Measurements from ENCODE around the gene SIK3. TPM values are rescaled to one million over a fixed set of nuclear protein-coding genes. Genes with fewer than 3 reads are reported as not detected.

Gene SIK3
- total RNA-seq, 1 experiment from 2014 or later, result 33.3 TPM

DNA sequence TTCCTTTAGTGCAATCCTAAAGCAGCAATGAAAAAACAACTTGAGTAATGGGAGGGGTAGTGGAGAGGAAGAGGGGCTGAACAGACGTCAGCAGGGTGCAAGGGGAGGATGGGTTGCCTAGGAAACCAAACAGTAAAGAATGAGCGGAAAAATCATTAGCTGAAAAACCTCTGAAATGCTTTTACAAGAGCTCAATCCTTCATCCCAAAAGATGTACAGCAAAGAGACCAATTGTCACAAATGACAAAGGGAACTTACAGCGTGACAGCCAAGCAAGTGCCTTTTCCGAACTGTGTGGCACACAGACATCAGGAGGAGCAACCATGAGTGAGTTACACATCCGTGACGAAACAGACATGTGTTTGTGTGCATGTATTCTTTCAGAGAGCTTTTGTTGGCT lies 104.6 kb downstream of the SIK3 start:
- POLR2A ChIA-PET, result interaction anchor here (0.6 to 2.6 kb wide), 7 partner anchors 9 to 84 kb away, joined by 3 to 13 read pairs (median 3); no protein-coding TSS in a partner anchor
- H3K27me3 Mint-ChIP-seq (ENCODE audit: insufficient read depth, unreplicated experiment), result no peaks in the 10 kb centered on the region
- H3K36me3 Mint-ChIP-seq (ENCODE audit: insufficient read depth, unreplicated experiment), result peaks cover 6% of the 10 kb centered on the region
- H3K9me3 Mint-ChIP-seq (ENCODE audit: unreplicated experiment), result no peaks in the 10 kb centered on the region
- no peak overlapping the region for H3K4me3 Mint-ChIP-seq (ENCODE audit: unreplicated experiment)
- DNase-seq (ENCODE audit: unreplicated experiment), result no peak
- H3K27ac Mint-ChIP-seq (ENCODE audit: low read depth, unreplicated experiment), result no peak overlapping the region
- CTCF ChIA-PET, result no interaction called here
- intact Hi-C loops (cut with micrococcal nuclease), result no loop called here
- H3K4me1 Mint-ChIP-seq (ENCODE audit: insufficient read depth, unreplicated experiment), result peaks cover 16% of the 10 kb centered on the region
- BruUV-seq (replicated peaks), result no TSS peak
- TF ChIP-seq, protein P1, sequence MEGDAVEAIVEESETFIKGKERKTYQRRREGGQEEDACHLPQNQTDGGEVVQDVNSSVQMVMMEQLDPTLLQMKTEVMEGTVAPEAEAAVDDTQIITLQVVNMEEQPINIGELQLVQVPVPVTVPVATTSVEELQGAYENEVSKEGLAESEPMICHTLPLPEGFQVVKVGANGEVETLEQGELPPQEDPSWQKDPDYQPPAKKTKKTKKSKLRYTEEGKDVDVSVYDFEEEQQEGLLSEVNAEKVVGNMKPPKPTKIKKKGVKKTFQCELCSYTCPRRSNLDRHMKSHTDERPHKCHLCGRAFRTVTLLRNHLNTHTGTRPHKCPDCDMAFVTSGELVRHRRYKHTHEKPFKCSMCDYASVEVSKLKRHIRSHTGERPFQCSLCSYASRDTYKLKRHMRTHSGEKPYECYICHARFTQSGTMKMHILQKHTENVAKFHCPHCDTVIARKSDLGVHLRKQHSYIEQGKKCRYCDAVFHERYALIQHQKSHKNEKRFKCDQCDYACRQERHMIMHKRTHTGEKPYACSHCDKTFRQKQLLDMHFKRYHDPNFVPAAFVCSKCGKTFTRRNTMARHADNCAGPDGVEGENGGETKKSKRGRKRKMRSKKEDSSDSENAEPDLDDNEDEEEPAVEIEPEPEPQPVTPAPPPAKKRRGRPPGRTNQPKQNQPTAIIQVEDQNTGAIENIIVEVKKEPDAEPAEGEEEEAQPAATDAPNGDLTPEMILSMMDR (IDR thresholded peaks at IDR 0.05; ENCODE audit: unreplicated experiment), result no peak

DNA sequence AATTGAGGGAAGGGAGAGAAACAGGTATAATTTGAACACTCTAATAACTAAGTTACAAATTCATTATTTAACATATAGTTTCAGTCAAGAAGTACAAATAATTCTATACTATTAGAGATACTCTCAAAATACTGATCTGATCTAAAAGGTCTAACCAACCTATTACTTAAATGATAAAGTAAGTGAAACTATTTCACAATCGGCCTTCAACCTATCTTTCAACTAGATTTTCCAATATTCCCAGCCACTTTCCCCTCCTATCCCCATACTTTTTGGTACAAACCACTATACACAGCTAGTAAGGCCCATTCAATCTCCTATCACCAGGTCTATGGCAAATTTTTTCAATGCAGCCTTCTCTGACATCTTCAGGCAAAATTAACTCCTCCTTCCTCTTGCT lies 106.7 kb downstream of the SIK3 start:
- no peaks in the 10 kb centered on the region for H3K9me3 Mint-ChIP-seq (ENCODE audit: unreplicated experiment)
- no peak overlapping the region for H3K4me3 Mint-ChIP-seq (ENCODE audit: unreplicated experiment)
- no peak overlapping the region for H3K27ac Mint-ChIP-seq (ENCODE audit: low read depth, unreplicated experiment)
- intact Hi-C loops (cut with micrococcal nuclease), result no loop called here
- H3K36me3 Mint-ChIP-seq (ENCODE audit: insufficient read depth, unreplicated experiment), result peaks cover 6% of the 10 kb centered on the region
- H3K4me1 Mint-ChIP-seq (ENCODE audit: insufficient read depth, unreplicated experiment), result peaks cover 28% of the 10 kb centered on the region
- ChIA-PET POLR2A (interaction anchor here (1.2 kb wide), 1 partner anchor 11 kb away, joined by 4 read pairs; no protein-coding TSS in a partner anchor), CTCF (no interaction called here)
- BruUV-seq (replicated peaks), result no TSS peak
- TF ChIP-seq, protein P1 (IDR thresholded peaks at IDR 0.05; ENCODE audit: unreplicated experiment), result no peak
- H3K27me3 Mint-ChIP-seq (ENCODE audit: insufficient read depth, unreplicated experiment), result no peaks in the 10 kb centered on the region
- no peak for DNase-seq (ENCODE audit: unreplicated experiment)

DNA sequence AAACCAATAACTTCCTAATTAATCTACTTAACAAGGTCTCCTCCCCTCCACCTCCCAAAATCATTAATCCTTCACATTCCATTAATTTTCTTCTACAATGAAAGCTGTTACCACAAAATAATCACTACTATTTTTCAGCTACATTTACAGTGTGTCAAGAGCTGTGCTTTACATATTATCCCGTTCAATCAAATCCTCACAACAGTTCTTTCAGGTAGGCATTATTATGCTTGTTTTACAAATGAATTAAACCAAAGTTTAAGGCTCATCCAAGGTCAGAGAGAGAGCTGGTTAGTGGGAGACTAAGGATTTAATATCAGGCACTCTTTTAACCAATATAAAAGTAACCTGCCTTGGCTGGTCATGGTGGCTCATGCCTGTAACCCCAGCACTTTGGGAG lies 107.4 kb downstream of the SIK3 start:
- TF ChIP-seq, protein P1 (IDR thresholded peaks at IDR 0.05; ENCODE audit: unreplicated experiment), result no peak
- BruUV-seq (replicated peaks), result no TSS peak
- DNase-seq (ENCODE audit: unreplicated experiment), result no peak
- POLR2A ChIA-PET, result interaction anchor here (0.7 to 1.2 kb wide), 2 partner anchors 11 to 39 kb away, joined by 3 to 4 read pairs; no protein-coding TSS in a partner anchor
- CTCF ChIA-PET, result interaction anchor here (0.6 kb wide), 1 partner anchor 155 kb away, joined by 3 read pairs; no protein-coding TSS in a partner anchor
- Mint-ChIP-seq H3K4me3 (ENCODE audit: unreplicated experiment) (no peak overlapping the region), H3K27me3 (ENCODE audit: insufficient read depth, unreplicated experiment) (no peaks in the 10 kb centered on the region), H3K36me3 (ENCODE audit: insufficient read depth, unreplicated experiment) (peaks cover 6% of the 10 kb centered on the region), H3K27ac (ENCODE audit: low read depth, unreplicated experiment) (peak overlapping the region; percentile 68), H3K9me3 (ENCODE audit: unreplicated experiment) (no peaks in the 10 kb centered on the region), H3K4me1 (ENCODE audit: insufficient read depth, unreplicated experiment) (peaks cover 34% of the 10 kb centered on the region)
- intact Hi-C loops (cut with micrococcal nuclease), result no loop called here

DNA sequence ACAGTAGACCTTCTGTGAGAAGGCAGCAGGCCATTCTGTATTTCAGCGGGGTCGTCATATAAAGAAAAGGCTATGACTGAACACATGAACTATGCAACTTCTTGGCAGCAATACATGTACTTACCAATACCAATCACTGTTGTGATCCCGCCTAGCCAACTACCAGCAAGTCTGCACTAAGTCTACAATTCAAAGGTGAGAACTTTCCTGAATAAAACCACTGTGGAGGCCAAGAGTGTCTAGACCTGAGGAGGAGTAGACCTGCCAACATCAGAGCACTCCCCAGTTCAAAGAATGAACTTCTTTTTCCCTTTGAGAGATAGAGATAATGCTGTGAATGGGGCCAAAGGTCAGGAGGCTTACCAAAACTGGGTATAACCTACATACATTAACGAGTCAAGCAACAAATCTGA lies 108.2 kb downstream of the SIK3 start:
- no peaks in the 10 kb centered on the region for H3K27me3 Mint-ChIP-seq (ENCODE audit: insufficient read depth, unreplicated experiment)
- no peaks in the 10 kb centered on the region for H3K9me3 Mint-ChIP-seq (ENCODE audit: unreplicated experiment)
- H3K27ac Mint-ChIP-seq (ENCODE audit: low read depth, unreplicated experiment), result peak overlapping the region; percentile 68
- intact Hi-C loops (cut with micrococcal nuclease), result no loop called here
- POLR2A ChIA-PET, result interaction anchor here (1.2 kb wide), 1 partner anchor 21 kb away, joined by 4 read pairs; no protein-coding TSS in a partner anchor
- peak; percentile 56 for DNase-seq (ENCODE audit: unreplicated experiment)
- TF ChIP-seq, protein P1 (IDR thresholded peaks at IDR 0.05; ENCODE audit: unreplicated experiment), result no peak
- H3K4me3 Mint-ChIP-seq (ENCODE audit: unreplicated experiment), result no peak overlapping the region
- H3K4me1 Mint-ChIP-seq (ENCODE audit: insufficient read depth, unreplicated experiment), result peaks cover 35% of the 10 kb centered on the region
- CTCF ChIA-PET, result interaction anchor here (0.6 kb wide), 1 partner anchor 154 kb away, joined by 3 read pairs; no protein-coding TSS in a partner anchor
- no TSS peak for BruUV-seq (replicated peaks)
- H3K36me3 Mint-ChIP-seq (ENCODE audit: insufficient read depth, unreplicated experiment), result peaks cover 6% of the 10 kb centered on the region
